Dermis microvascular lymphatic vessel endothelial cell (primary cell): ENCODE measurements around the gene CEP170. TPM values are rescaled to one million over a fixed set of nuclear protein-coding genes. Genes with fewer than 3 reads are reported as not detected.
"Not testable (repeated sequence)": the region's sequence is repeated elsewhere in the genome, so short reads cannot be mapped to it uniquely, and the experiment has no call there.

Source experiments
- DNase-seq, 2 donors: peaks; one replicate each; pipeline versions ENCODE4 v3.0.0 to v3.0.0-alpha.2; 2010; ENCODE audit warnings: low read depth in 2 of 2
- total RNA-seq: library from RNA; depleted of rRNA; stranded (reverse); fragments of >200 nt; gene quantifications from 2 replicates; pipeline ENCODE4 v1.2.1, GENCODE V29; 2014

Gene CEP170
- total RNA-seq, 1 donor from 2014 or later = 70.6 TPM

GRCh38 chr1:243183176-243183575 lies 71.9 kb downstream of the CEP170 start:
- not testable (repeated sequence) for DNase-seq

GRCh38 chr1:243179720-243180119 lies 75.4 kb downstream of the CEP170 start:
- peak in 1 of 2 donors; percentile 13 for DNase-seq

GRCh38 chr1:243177792-243178191 lies 77.3 kb downstream of the CEP170 start:
- not testable (repeated sequence) for DNase-seq

DNA sequence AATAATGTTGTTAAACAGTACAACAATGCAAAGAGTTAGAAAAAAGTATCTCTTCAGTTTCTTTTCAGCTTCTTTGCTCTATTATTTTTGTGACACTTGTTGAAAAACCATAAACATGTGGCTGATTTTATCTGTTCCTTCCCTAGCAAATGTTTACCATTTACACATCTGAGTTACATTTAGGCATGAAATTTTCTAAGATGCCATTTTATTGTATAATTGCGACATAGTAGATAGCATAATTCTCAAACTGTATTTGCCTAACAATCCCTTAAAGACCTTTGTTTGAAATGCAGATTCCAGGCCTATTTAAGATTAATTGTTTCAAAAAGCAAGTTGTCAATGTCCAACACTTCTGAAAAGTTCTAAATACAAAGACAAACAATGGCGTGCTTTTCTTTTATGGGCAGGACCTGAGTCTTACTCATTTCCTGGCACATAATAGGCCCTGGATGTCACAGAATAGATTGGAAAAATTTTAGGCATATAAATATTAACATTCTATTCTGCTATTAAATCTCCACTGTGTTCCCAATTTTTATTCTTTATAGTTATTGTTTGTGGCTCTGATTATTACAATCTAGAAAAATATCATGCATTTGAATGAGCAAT lies 81.2 kb downstream of the CEP170 start:
- peak in 1 of 2 donors; percentile 19 for DNase-seq

- DNase-seq = not testable (repeated sequence)
Observed at GRCh38 chr1:243164911-243165310, 90.2 kb downstream of the CEP170 start.

- DNase-seq = peak in 1 of 2 donors; percentile 17
Observed at GRCh38 chr1:243150906-243151305, 104.2 kb downstream of the CEP170 start.

GRCh38 chr1:243149120-243149519 lies 106.0 kb downstream of the CEP170 start:
- not testable (repeated sequence) for DNase-seq

DNA sequence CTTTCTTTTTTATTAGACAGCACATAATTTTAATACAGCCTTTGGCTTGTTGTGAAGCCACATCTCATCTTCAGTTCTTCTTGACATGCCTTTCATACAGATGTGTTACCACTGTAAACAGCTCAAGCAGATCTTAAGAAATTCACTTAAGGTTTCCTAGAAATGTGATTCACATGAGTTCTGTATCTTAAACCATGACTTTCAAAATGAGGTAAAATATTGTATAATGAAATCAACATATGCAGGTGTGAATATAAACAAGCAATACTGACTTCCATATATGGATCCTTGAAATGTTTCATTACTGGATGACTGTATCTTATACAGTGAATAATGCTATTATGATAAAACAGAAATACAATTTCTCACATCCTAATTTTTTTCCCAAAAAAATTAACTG lies 107.7 kb downstream of the CEP170 start:
- not testable (repeated sequence) for DNase-seq

- not testable (repeated sequence) for DNase-seq
Observed at GRCh38 chr1:243140498-243140897, 114.6 kb downstream of the CEP170 start.

DNA sequence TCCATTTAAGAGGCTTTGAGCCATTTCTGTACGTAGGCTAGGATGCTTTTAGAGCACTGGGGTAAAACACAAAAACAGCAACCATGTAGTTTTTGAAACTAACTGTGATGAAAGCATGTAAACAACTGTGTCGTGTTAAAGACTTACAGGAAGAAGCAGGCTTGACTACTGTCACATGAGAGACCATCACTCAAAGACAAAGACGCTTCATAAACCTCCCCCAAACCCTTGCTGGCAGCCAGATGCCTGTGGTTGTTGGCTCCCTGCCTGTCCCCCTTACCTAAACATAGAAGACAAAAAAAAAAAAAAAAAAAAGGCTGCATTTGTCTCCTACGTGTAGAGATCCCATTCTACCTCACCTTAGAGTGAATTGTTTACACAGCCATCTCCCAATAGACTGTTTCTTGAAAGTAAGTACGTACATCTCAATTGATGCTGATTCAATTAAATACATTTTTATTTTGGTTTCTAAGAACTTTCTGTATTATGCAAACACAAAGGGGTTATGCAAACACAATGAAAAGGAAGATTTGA lies 132.1 kb downstream of the CEP170 start:
- not testable (repeated sequence) for DNase-seq

DNA sequence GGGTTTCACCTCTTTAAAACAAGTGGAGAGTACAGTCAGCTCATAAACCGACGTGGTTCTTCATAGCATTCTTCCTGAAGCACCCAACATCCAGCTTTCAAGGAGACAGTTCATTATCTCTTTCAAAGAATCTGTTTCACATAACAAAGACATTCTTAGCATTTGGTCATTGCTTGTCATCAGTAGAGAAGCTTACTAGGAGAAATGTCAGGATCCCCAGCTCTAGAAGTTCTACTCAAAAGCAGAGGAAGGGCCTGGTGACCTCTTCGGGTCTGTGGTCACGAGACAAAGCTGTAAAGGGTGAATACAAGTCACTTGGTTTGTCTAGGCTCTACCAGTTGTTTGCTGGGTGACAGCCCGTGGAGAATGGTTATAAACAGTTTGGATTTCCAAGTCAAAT lies 133.1 kb downstream of the CEP170 start:
- DNase-seq = not testable (repeated sequence)

DNA sequence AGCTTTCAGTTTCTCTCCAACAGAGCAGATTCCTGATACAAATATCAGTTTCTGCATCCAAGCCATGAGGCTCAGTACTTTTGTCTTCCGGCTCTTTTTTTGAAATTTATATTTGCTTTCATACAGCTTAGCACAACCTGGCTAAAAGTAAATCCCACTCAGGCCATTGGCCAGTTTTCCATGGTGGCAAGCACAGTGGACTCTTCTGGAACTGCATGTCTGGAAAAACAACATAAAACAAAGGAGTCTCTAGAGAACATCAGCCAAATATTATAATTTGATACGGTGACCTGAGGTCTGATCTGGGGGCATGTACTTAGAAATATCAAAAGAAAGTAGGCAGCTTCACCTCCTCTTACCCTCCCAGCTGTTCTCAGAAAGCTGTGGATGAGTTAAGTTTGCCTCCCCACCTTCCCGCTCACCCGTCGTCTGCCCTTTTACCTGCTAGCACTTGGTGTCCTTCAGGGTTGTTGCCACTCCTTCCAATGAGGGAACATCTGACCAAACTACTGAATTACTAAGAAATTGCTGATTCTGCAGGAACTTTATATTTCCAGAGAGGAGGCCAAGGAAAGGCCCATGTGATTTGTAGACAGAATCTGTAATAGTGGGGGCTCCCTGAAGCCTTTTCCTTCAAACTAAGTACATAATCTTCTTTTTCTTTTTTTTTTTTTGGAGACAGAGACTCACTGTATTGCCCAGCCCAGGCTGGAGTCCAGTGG lies 136.3 kb downstream of the CEP170 start:
- DNase-seq = not testable (repeated sequence)

GRCh38 chr1:243116187-243116586 lies 138.9 kb downstream of the CEP170 start:
- DNase-seq = not testable (repeated sequence)

DNA sequence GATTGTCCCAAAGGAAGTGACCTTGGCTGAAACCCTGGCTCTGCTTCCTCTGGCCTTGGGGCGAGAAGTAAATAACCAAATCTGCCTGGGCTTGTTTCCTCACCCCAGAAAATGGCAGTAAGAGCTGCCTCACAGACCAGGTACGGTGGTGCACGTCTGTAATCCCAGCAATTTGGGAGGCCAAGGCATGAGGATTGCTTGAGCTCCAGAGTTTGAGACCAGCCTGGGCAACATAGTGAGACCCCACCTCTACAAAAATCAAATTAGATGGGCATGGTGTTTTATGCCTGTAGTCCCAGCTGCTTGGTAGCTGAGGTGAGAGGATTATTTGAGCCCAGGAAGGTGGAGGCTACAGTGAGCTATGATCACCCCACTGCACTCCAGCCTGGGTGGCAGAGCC lies 140.3 kb downstream of the CEP170 start:
- not testable (repeated sequence) for DNase-seq

DNA sequence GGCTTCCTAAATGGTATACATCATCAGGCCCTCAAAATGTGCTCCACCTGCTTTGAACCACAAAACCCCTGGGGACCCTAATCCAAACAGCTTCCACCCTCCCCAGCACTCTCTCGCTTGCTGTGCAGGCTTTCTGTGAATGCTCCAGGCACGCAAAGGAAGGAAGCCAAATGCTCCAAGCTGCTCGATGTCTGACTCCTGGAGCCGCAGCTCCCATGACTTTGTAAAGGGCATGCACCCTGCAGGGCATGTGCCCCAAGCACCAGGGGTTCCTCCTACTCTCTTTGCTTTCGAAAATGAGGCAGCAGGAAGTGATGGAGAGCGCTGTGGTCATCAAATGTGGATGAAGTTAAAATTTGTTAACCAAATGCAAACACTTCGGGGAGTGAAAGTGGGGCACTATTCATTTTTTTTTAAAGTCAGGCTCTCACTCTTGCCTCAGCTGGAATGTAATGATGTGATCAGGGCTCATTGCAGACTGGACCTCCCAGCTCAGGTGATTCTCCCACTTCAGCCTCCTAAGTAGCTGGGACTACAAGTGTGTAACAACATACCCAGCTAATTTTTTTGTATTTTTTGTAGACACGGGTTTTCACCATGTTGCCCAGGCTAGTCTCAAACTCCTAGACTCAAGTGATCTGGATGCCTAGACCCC lies 140.9 kb downstream of the CEP170 start:
- DNase-seq = peak in 1 of 2 donors; percentile 9

DNA sequence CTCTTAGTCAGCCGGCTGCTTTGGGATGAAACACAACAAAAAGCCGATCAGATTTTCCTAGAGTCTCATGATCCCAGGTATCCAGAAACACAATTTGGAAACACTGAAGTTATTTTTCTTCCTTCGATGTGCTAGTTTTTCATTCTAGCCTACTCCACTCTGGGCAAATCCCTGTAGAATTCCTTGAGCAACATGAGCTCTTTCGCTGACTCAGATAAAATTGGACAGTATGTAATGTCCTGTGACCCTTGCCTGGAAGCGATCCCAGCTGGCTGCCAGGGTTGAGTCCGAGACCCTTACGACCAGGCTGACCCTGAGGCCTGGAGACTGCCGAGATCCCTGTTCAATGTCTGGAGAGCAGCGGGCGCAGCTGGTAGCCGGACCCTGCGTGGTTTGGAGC lies 147.9 kb downstream of the CEP170 start:
- DNase-seq = not testable (repeated sequence)

GRCh38 chr1:243105652-243106332 lies 149.3 kb downstream of the CEP170 start:
- not testable (repeated sequence) for DNase-seq

GRCh38 chr1:243105104-243105503 lies 150.0 kb downstream of the CEP170 start:
- DNase-seq = not testable (repeated sequence)

GRCh38 chr1:243104452-243104851 lies 150.6 kb downstream of the CEP170 start:
- DNase-seq = not testable (repeated sequence)

DNA sequence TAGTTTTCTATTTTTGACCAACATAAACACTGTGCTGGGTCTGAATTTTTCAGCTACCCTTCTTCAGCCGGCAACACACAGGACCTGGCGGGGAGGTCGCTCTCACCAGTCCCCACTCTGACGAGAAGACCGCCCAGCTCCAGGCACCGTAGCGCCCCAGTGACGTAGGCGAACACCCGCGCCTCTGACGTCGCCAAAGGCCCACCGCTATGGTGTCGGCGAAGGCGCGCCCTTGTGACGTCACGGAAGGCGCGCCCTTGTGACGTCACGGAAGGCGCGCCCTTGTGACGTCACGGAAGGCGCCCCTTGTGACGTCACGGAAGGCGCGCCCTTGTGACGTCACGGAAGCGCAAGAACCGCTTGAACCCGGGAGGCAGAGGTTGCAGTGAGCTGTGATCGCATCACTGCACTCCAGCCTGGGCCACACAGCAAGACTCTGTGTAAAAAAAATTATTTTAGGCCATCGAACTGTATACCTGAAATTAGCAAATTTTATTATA lies 153.5 kb downstream of the CEP170 start:
- peak; percentile 54 to 82 for DNase-seq

GRCh38 chr1:243087368-243087767 lies 167.7 kb downstream of the CEP170 start:
- DNase-seq = not testable (repeated sequence)
